Limb (tissue), 2 donors: ENCODE data around the gene SLC47A1.

Experiments
- DNase-seq, 2 donors: peaks; one replicate each; pipeline ENCODE4 v3.0.0-alpha.2; 2016; ENCODE audit errors: extremely low spot score in 2 of 2

The SLC47A1 gene

DNA sequence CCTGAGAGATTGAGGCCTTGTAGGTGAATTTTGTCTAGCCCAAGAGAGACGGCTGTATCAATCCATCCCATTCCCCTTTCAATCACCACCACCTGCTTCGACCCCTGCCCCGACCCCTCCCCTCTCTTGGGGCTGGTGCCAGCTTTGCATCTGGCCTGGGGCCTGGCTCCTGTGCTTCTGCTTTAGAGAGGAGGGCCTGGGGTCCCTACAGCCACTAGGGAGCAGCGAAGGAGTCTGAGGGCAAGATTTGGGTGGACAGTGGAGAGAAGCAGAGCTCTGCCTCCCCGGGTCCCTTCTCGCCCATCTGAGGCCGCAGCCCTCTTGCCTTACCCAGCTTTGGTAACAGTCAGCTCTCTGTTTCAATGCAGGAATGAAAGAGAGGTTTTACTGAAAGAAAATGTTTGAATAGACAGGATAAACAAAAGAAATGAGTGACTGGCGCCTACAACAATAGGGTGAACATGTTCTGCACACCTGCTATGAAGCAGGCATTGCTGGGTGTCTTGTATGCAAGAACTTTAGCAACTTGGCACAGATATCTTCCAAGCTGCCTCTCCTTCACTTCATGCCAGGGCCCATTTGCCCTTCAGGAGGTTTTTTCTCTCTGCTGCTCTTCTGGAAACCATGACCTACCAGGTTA lies 57.4 kb downstream of the SLC47A1 start:
- DNase-seq, result no peak

DNA sequence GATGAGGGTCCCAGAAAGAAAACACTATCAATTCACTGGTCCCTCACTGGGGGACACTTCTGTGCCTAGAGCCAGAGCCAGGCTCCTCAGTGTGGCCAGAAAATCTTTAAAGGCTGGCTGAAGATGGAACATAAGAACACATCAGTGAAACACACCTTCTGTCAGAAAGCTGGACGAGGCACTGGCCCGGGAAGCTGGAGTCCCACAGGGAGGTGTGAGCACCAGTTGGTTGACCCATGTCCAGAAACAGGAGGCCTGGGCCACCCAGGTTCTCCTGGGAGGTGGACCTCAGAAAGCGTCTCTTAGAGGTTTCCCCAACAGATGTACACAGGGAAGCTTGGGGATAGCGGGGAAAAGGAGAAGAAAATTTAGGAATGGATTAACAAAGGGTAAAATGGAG lies 58.7 kb downstream of the SLC47A1 start:
- DNase-seq, result no peak

DNA sequence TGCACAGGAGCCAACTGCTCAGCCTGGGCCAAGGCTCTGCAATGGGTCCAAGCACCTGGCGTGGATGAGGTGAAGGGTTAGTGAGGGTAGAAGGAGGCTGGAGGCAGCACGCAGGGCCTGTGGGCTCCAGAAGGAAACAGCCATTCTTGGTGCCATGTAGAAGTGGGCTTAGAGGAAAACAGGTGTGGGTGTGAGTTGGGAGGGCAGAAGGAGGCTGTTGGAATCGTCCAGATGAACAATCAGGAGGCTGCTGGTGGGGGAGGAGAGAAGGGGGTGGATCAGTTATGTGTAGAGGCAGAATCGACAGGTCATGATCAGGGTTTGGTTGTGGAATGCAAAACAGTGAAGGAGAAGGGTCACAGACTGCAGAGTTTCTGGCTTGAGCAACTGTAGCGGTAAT lies 63.2 kb downstream of the SLC47A1 start:
- DNase-seq, result no peak

DNA sequence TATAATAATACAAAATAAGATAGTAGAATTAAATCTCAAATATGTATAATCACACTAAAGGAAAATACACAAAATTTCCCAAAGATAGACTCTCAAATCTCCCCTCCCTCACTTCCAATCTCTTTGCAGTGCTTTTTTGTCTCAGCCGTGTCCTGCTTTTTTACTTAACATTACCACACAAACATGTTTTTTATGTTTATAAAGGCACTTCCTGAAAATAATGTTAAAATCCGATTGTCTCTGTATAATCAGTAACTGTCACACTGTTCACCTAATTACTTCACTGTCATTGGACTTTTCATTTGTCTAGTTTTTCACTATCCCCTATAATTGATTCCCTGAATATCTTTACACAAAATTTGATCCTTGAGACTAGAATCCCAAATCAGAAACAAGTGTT lies 76.7 kb downstream of the SLC47A1 start:
- DNase-seq, result no peak

DNA sequence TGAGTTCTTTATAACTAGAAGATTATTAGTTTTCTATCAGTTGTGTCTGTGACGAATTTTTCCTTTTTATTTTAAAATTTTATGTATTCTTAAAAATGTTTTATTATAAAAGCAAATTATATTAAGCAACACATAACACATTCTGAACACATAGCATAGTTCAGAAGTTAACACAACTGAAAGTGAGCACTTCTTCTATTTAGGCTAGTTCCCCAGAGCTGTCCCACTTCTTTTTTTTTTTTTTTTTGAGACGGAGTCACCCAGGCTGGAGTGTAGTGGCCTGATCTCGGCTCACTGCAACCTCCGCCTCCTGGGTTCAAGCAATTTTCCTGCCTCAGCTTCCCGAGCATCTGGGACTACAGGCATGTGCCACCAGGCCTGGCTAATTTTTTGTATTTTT lies 77.2 kb downstream of the SLC47A1 start:
- no peak for DNase-seq

DNA sequence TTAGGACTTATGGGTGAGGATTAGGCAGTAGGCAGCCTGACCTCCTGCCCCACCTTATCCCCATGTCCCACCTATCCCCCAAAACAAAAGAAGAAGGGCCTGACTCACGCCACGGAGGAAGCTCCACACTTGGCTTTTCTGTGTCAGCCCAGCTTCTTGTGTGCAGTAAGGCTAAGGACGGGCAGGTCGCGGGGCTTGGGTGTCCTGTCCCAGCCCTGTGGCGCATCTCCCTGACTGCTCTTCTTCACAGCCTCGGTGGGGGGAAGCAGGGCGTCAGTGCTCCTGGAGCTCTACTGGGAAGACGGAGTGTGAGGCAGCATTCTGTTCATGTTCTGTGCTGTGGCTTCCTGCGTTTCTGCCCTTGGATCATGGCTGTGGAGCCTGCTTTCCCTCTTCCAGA lies 80.3 kb downstream of the SLC47A1 start:
- DNase-seq, result no peak

DNA sequence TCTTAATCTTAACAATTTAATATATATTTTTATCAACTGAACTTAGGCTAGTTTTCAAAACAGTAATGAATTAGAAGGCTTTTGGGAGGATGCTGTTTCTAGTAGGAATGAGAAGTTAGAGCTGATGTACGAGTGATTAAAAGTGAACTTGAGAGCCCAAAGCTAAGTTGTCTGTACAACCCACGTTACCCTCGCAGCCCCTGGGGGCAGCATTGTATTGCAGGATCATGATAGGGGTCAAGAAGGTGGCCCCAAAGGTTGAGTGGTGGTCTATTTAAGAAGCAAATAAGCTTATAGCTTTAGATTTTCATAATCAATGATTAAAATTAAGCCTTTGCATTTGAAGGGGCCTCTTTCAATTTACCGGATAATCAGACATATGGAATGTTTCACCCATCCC lies 81.2 kb downstream of the SLC47A1 start:
- DNase-seq, result no peak

DNA sequence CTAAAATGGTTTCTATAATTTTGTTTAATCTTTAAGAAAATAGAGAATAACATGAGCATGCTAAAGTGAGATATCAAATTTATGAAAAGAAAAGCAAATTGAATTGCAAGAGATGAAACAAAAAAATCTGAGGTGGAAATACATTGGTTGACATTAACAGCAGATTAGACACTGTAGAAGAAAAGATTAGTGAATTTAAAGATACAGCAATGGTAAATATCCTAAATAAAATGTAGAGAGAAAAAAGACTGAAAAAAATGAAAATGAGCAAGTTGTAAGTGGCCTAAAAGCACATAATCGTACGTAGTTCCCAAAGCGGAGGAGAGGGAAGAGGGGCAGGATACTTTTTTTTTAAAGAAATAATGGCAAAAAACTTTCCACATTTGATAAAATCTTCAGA lies 84.4 kb downstream of the SLC47A1 start:
- no peak for DNase-seq

DNA sequence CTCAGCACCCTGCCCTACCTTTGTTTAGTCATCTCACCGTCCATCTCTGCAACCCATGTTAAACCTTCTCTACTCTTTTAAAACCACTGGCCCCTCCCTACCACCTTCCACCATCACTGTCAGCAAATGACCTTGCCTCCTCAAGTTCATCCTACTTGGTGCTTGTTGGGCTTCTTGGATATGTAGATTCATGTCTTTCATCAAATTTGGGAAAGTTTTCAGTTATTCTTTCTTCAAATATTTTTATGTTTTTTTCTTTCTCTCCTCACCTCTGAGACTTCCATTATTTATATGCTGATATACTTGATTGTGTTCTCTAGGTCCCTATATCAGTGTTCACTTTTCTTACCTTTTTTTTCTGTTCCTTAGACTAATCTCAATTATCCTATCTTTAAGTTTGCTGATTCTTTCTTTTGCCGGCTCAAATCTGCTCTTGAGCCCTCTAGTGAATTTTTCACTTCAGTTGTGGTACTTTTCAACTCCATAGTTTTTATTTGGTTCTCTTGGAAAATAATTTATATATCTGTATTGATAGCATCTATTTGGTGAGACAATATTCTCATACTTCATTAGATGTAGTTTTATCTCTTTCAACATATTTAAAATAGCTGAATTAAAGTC lies 86.2 kb downstream of the SLC47A1 start:
- DNase-seq, result no peak

DNA sequence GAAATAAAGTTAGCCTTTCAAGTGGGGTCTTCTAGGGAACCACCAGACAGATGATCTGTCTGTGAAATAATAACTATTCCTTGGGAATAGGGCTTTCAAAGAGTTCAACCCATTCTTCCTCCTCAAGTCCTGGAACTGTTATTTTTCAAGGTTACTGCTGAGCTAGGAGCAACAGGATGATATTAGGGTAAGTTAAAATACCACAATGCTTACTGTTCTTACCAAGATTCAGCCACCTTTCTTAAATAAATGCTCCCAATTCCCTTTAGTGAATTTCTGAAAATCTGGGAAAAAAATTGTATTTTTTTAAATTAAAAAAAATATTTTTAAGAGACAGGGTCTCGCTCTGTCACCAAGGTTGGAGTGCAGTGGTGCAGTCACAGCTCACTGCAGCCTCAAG lies 88.0 kb downstream of the SLC47A1 start:
- DNase-seq, result no peak

DNA sequence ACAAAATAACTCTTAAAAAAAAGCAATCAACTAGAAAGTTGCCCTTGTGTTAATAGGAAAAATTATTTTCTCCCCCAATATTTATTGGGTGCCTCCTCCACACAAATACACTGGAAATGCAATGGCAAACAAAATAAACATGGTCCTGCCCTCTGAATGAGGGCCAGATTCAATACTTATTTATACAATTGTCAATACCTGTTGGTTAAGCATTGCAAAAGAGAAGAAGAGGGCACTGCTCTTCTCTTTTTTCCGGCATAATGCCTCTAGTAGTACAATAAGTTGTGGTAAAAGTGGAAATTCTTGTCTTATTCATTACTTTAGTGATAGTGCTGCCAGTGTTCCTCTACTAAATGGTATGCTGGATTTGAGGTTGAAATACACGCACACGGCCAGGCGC lies 92.4 kb downstream of the SLC47A1 start:
- no peak for DNase-seq
